Measurements from ENCODE around the gene MED27.

MED27 gene

DNA sequence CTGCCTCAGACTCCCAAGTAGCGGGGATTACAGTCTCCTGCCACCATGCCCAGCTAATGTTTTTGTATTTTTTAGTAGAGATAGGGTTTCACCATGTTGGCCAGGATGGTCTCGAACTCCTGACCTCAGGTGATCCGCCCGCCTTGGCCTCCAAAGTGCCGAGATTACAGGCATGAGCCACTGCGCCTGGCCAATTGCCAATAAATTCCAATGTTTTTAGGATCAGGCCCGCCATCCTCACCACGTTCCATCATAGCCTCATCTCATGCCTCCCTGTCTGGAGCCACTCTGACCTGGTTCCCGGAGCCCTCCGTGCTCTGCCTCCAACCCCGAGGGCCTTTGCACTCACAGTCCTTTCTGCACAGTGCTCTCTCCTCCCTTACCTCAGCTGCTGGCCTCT, 268.3 kb downstream of the MED27 start:
- Histone ChIP-seq H3K4me1 (ENCODE audit: control insufficient read depth, insufficient read depth, low read length) (no peaks in the 10 kb centered on the region), H3K36me3 (ENCODE audit: control insufficient read depth in 2 of 2, insufficient read depth in 1 of 2, low read length in 2 of 2) (no peaks in the 10 kb centered on the region), H3K4me3 (ENCODE audit: low read depth, low read length) (no peak overlapping the region), H3K27ac (ENCODE audit: extremely low read depth, low read depth, low read length) (no peak overlapping the region), H3K9me3 (ENCODE audit: control insufficient read depth, insufficient read depth, low read depth, low read length) (no peaks in the 10 kb centered on the region)
- ChIA-PET POLR2A (no interaction called here), CTCF (interaction anchor here (0.6 to 2.3 kb wide), 4 partner anchors 16 to 442 kb away, joined by 3 to 6 read pairs (median 3); no protein-coding TSS in a partner anchor)
- no peak for TF ChIP-seq ZNF184 (tag by site-specific recombination; IDR thresholded peaks at IDR 0.05)
- no peak for TF ChIP-seq ZNF501 (tag by site-specific recombination; IDR thresholded peaks at IDR 0.05)
- no peak for TF ChIP-seq ZNF214 (tag by site-specific recombination; IDR thresholded peaks at IDR 0.05; ENCODE audit: borderline replicate concordance)
- no peak for TF ChIP-seq ZNF394 (tag by site-specific recombination; IDR thresholded peaks at IDR 0.05; ENCODE audit: borderline replicate concordance)
- TF ChIP-seq ZNF146 (tag by site-specific recombination; IDR thresholded peaks at IDR 0.05), result no peak
- TF ChIP-seq ZNF174 (tag by site-specific recombination; IDR thresholded peaks at IDR 0.05), result no peak
- TF ChIP-seq, protein P1, sequence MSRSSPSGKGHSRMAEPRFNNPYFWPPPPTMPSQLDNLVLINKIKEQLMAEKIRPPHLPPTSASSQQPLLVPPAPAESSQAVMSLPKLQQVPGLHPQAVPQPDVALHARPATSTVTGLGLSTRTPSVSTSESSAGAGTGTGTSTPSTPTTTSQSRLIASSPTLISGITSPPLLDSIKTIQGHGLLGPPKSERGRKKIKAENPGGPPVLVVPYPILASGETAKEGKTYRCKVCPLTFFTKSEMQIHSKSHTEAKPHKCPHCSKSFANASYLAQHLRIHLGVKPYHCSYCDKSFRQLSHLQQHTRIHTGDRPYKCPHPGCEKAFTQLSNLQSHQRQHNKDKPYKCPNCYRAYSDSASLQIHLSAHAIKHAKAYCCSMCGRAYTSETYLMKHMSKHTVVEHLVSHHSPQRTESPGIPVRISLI (tag by site-specific recombination; IDR thresholded peaks at IDR 0.05), result no peak
- TF ChIP-seq, protein P2, sequence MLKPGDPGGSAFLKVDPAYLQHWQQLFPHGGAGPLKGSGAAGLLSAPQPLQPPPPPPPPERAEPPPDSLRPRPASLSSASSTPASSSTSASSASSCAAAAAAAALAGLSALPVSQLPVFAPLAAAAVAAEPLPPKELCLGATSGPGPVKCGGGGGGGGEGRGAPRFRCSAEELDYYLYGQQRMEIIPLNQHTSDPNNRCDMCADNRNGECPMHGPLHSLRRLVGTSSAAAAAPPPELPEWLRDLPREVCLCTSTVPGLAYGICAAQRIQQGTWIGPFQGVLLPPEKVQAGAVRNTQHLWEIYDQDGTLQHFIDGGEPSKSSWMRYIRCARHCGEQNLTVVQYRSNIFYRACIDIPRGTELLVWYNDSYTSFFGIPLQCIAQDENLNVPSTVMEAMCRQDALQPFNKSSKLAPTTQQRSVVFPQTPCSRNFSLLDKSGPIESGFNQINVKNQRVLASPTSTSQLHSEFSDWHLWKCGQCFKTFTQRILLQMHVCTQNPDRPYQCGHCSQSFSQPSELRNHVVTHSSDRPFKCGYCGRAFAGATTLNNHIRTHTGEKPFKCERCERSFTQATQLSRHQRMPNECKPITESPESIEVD (tag by site-specific recombination; IDR thresholded peaks at IDR 0.05), result no peak
- no peak for TF ChIP-seq HOXD13 (CRISPR knock-in tag; IDR thresholded peaks at IDR 0.05; ENCODE audit: borderline replicate concordance)
- no peak for TF ChIP-seq ZBTB7A (tag by site-specific recombination; IDR thresholded peaks at IDR 0.05; ENCODE audit: low read depth)
- TF ChIP-seq, protein P3, sequence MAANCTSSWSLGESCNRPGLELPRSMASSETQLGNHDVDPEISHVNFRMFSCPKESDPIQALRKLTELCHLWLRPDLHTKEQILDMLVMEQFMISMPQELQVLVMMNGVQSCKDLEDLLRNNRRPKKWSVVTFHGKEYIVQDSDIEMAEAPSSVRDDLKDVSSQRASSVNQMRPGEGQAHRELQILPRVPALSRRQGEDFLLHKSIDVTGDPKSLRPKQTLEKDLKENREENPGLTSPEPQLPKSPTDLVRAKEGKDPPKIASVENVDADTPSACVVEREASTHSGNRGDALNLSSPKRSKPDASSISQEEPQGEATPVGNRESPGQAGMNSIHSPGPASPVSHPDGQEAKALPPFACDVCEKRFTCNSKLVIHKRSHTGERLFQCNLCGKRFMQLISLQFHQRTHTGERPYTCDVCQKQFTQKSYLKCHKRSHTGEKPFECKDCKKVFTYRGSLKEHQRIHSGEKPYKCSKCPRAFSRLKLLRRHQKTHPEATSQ (tag by site-specific recombination; IDR thresholded peaks at IDR 0.05), result no peak
- TF ChIP-seq ZNF292 (tag by site-specific recombination; IDR thresholded peaks at IDR 0.05; ENCODE audit: borderline replicate concordance, low read depth), result no peak
- no peak for TF ChIP-seq KLF1 (tag by site-specific recombination; IDR thresholded peaks at IDR 0.05)
- TF ChIP-seq ZNF626 (tag by site-specific recombination; IDR thresholded peaks at IDR 0.05), result no peak
- TF ChIP-seq, protein P4, sequence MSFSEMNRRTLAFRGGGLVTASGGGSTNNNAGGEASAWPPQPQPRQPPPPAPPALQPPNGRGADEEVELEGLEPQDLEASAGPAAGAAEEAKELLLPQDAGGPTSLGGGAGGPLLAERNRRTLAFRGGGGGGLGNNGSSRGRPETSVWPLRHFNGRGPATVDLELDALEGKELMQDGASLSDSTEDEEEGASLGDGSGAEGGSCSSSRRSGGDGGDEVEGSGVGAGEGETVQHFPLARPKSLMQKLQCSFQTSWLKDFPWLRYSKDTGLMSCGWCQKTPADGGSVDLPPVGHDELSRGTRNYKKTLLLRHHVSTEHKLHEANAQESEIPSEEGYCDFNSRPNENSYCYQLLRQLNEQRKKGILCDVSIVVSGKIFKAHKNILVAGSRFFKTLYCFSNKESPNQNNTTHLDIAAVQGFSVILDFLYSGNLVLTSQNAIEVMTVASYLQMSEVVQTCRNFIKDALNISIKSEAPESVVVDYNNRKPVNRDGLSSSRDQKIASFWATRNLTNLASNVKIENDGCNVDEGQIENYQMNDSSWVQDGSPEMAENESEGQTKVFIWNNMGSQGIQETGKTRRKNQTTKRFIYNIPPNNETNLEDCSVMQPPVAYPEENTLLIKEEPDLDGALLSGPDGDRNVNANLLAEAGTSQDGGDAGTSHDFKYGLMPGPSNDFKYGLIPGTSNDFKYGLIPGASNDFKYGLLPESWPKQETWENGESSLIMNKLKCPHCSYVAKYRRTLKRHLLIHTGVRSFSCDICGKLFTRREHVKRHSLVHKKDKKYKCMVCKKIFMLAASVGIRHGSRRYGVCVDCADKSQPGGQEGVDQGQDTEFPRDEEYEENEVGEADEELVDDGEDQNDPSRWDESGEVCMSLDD (tag by site-specific recombination; IDR thresholded peaks at IDR 0.05), result no peak
- TF ChIP-seq ZNF155 (tag by site-specific recombination; IDR thresholded peaks at IDR 0.05), result no peak
- TF ChIP-seq BCL11B (tag by site-specific recombination; IDR thresholded peaks at IDR 0.05; ENCODE audit: low read depth), result no peak
- no peak for TF ChIP-seq KLF7 (tag by site-specific recombination; IDR thresholded peaks at IDR 0.05; ENCODE audit: borderline replicate concordance)
- TF ChIP-seq ZNF785 (tag by site-specific recombination; IDR thresholded peaks at IDR 0.05), result no peak

All from HEK293 (cell line).